Psoas muscle (tissue), 8 donors: ENCODE measurements around the gene TSPAN33. TPM values are rescaled to one million over a fixed set of nuclear protein-coding genes. Genes with fewer than 3 reads are reported as not detected.

Source experiments
- ATAC-seq, 4 donors: fragments of 200-7000 bp; cut with Tn5 transposase; one replicate each; pipeline ENCODE4 v1.9.1; 2020; ENCODE audit warnings: moderate library complexity in 3 of 4, mild to moderate bottlenecking in 2 of 4
- DNase-seq, 2 donors: peaks; one replicate each; pipeline ENCODE4 v3.0.0-alpha.2; 2020
- H3K27ac ChIP-seq: fragments of 200-600 bp; one replicate; pipeline ENCODE4 v1.8.0; 2022
- H3K27me3 ChIP-seq, 3 donors: fragments of 200-600 bp in 1 of 3; one replicate each; pipeline versions ENCODE4 v1.6.1 to v1.8.0; 2013 to 2022; ENCODE audit warnings: low read length in 2 of 3, mild to moderate bottlenecking in 2 of 3, moderate library complexity in 1 of 3; ENCODE audit not compliant: insufficient read depth in 3 of 3
- H3K36me3 ChIP-seq, 2 donors: fragments of 200-600 bp in 1 of 2; one replicate each; pipeline versions ENCODE4 v1.6.1 to v1.8.0; 2013 to 2022; ENCODE audit warnings: low read depth in 1 of 2, mild to moderate bottlenecking in 1 of 2, moderate library complexity in 1 of 2; ENCODE audit not compliant: insufficient read depth in 1 of 2
- H3K4me1 ChIP-seq: fragments of 200-600 bp; one replicate; pipeline ENCODE4 v1.8.0; 2022
- H3K4me3 ChIP-seq: fragments of 200-600 bp; one replicate; pipeline ENCODE4 v1.8.0; 2022; ENCODE audit warnings: mild to moderate bottlenecking
- H3K9me3 ChIP-seq: fragments of 200-600 bp; one replicate; pipeline ENCODE4 v1.8.0; 2022
- WGBS, 3 donors: extraction: QIAGEN DNeasy Blood & Tissue Kit; methylation state at CpG; one replicate each; pipeline versions ENCODE4 v1.1.6 to v1.1.7; 2013; 5-methylcytosine and 5-hydroxymethylcytosine counted together
- intact Hi-C, 2 donors: fragments of 100-400 bp; cut with DNase I; formaldehyde crosslinking; loops; one replicate each; pipeline versions ENCODE4 v1.11.0 to v1.14.2; 2022
- polyA plus RNA-seq, 3 donors: library from polyadenylated mRNA; stranded (reverse); fragments of 200-250 nt; gene quantifications; one replicate each; pipeline ENCODE4 v1.2.3, GENCODE V29; 2013
- total RNA-seq, 4 donors: library from RNA; stranded (reverse); fragmentation: NEBNext Ultra II Directional in 2 of 4; extraction: Animal tissue kit (Norgen Biotek cat#: 25700) in 2 of 4; gene quantifications; one replicate each; pipeline versions ENCODE4 v1.2.1 to v1.2.4, GENCODE V29; 2021 to 2023
- TF ChIP-seq, protein P1 (sequence below): fragments of 200-600 bp; IDR thresholded peaks from one replicate; pipeline ENCODE4 v1.8.0; 2022; ENCODE audit warnings: antibody characterized with exemption
- donor health status: healthy with polysubstance abuse.
- donor health status: DM: no; HTN: no; CAD: no; lungs with moderate emphysema.
- donor health status: Bipolar disorder and iron deficiency.
- donor health status: healthy.
- donor health status: DM: yes; HTN: yes; CAD: no.
- donor health status: DM: no; HTN: no; CAD: no.
- donor health status: DM: no; HTN: no; CAD: no.
- donor health status: DM: yes; HTN: yes; CAD: no.

The TSPAN33 gene
- total and polyA plus RNA-seq, 7 donors = 2.2 to 15.4 (median 9.1) TPM

- ATAC-seq (no peak), DNase-seq (no peak)
- no peak overlapping the region for H3K4me3 ChIP-seq
- no peaks in the 10 kb centered on the region for H3K4me1 ChIP-seq
- no peaks in the 10 kb centered on the region for H3K27me3 ChIP-seq
- H3K9me3 ChIP-seq = no peaks in the 10 kb centered on the region
- no peaks in the 10 kb centered on the region for H3K36me3 ChIP-seq
- intact Hi-C loops = no loop called here
- WGBS, 3 donors = 92 to 95% (median 93%) methylated on average over 3 of the region's 3 CpGs
- H3K27ac ChIP-seq = no peak overlapping the region
- TF ChIP-seq, protein P1, sequence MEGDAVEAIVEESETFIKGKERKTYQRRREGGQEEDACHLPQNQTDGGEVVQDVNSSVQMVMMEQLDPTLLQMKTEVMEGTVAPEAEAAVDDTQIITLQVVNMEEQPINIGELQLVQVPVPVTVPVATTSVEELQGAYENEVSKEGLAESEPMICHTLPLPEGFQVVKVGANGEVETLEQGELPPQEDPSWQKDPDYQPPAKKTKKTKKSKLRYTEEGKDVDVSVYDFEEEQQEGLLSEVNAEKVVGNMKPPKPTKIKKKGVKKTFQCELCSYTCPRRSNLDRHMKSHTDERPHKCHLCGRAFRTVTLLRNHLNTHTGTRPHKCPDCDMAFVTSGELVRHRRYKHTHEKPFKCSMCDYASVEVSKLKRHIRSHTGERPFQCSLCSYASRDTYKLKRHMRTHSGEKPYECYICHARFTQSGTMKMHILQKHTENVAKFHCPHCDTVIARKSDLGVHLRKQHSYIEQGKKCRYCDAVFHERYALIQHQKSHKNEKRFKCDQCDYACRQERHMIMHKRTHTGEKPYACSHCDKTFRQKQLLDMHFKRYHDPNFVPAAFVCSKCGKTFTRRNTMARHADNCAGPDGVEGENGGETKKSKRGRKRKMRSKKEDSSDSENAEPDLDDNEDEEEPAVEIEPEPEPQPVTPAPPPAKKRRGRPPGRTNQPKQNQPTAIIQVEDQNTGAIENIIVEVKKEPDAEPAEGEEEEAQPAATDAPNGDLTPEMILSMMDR = no peak
Observed at GRCh38 chr7:129160161-129160905, 15.8 kb downstream of the TSPAN33 start.

GRCh38 chr7:129161524-129162225 lies 17.2 kb downstream of the TSPAN33 start:
- intact Hi-C loops = no loop called here
- peaks cover 0 to 3% of the 10 kb centered on the region in 2 donors for H3K36me3 ChIP-seq
- no peak for DNase-seq
- no peak overlapping the region for H3K27ac ChIP-seq
- 87 to 95% (median 88%) methylated on average over 5 of the region's 5 CpGs for WGBS, 3 donors
- no peaks in the 10 kb centered on the region for H3K4me1 ChIP-seq
- H3K27me3 ChIP-seq = no peaks in the 10 kb centered on the region
- H3K9me3 ChIP-seq = no peaks in the 10 kb centered on the region
- TF ChIP-seq, protein P1 = no peak
- ATAC-seq = no peak
- no peak overlapping the region for H3K4me3 ChIP-seq

DNA sequence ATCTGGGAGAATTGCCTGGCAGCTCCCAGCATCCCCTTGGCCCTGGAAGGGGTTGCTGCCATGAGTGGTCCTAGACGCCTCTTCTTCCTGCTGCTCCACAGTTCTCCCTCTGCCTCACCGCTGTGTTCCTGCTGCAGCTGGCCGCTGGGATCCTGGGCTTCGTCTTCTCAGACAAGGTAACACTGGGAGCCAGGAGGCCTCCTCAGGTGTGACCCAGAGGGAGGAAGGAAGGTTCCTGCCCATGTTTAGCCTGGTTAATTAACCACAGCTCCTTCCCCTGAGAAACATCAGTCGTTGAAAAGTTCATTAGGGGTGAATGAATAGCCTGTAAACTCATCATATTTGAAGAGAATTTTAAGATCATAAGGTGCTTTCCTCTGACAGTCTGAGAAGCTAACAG lies 18.2 kb downstream of the TSPAN33 start:
- no peak for ATAC-seq

GRCh38 chr7:129163875-129164544 lies 19.5 kb downstream of the TSPAN33 start:
- no peak for DNase-seq
- no peaks in the 10 kb centered on the region for H3K27me3 ChIP-seq
- 60 to 62% (median 61%) methylated on average over 11 of the region's 11 CpGs for WGBS, 3 donors
- peak in 2 of 4 donors; percentile 44 to 64 for ATAC-seq
- intact Hi-C loops = loop anchor here (1.0 to 2.0 kb wide), 2 partner anchors 46 to 47 kb away; no protein-coding TSS in a partner anchor
- H3K36me3 ChIP-seq = peaks cover 0 to 6% of the 10 kb centered on the region in 2 donors
- no peak overlapping the region for H3K27ac ChIP-seq
- TF ChIP-seq, protein P1 = peak; percentile 88
- no peak overlapping the region for H3K4me3 ChIP-seq
- H3K4me1 ChIP-seq = no peaks in the 10 kb centered on the region
- no peaks in the 10 kb centered on the region for H3K9me3 ChIP-seq

More for the DNA sequence above, 18.2 kb downstream of the TSPAN33 start:
- intact Hi-C loops = no loop called here
- WGBS, 3 donors = 86% methylated on average over 5 of the region's 5 CpGs
- Histone ChIP-seq H3K27ac (no peak overlapping the region), H3K9me3 (no peaks in the 10 kb centered on the region), H3K4me1 (no peaks in the 10 kb centered on the region), H3K27me3 (no peaks in the 10 kb centered on the region), H3K36me3 (peaks cover 0 to 6% of the 10 kb centered on the region in 2 donors), H3K4me3 (no peak overlapping the region)
- DNase-seq = no peak
- TF ChIP-seq, protein P1 = no peak
